ENCODE results near the gene JAML. TPM values are rescaled to one million over a fixed set of nuclear protein-coding genes. Genes with fewer than 3 reads are reported as not detected.
"Not testable (repeated sequence)": the region's sequence is repeated elsewhere in the genome, so short reads cannot be mapped to it uniquely, and the experiment has no call there.

JAML gene
- total RNA-seq, 4 donors from 2014 or later: 3.2 to 15.1 (median 8.0) TPM

DNA sequence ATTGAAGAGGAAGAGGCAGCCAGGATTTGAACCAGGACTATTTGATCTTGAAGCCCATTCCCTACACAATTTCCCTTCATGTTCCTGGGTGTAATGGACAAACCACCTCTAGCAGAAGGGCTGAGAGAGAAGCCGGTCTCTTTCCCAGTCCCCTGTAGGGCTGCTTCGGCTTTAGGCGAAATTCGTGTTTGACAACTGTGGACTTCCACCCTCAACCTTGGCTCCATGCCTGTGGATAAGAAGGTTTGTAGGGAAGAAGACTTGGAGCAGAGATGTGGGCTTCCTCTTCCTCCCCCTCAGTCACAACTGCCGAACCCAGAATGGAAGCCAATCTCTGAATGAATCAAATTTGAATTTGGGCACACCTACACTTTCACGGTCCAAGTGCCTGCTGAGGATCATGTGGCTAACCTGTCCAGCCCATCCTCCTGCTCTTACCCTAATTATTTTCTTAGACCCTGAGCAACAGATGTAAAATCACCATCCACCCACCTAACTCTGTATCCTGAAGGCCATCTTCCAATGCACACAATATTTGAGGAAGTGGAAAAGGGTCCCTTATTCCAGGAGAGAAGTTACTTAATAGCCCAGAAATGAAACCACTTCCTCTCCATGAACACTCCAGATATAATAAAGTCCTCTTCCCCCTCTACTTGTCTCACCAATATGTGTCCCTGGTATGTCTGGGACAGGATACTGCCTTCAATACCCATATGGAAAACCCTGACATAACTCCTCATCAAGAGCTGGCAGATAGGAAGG, 38.3 kb downstream of the JAML start:
- 60% methylated on average over 1 to 6 of the region's 6 CpGs for WGBS, 2 donors (ENCODE audit: low coverage in 1 of 2)
- intact Hi-C loops (cut with DNase I; ENCODE audit: low total_unique reads) (no loop called here), in situ Hi-C loops (cut with MboI; ENCODE audit: low pct_ligation_motif_present in 1 of 4, low pct_unique_long_range_greater_than_20kb in 1 of 4, low sequenced_read_pairs in 3 of 4) (loop anchor here in 2 of 4 donors (25.0 kb wide), 3 partner anchors 101 to 301 kb away; partner anchors contain the start of gene UBE4A (in 2 of the 2))
- DNase-seq: no peak
- Histone ChIP-seq H3K27ac (no peak overlapping the region), H3K9me3 (no peaks in the 10 kb centered on the region), H3K36me3 (no peaks in the 10 kb centered on the region), H3K4me3 (no peak overlapping the region), H3K4me1 (no peaks in the 10 kb centered on the region), H3K27me3 (peaks cover 10% of the 10 kb centered on the region)
- TF ChIP-seq POLR2AphosphoS5 (IDR thresholded peaks at IDR 0.05) (no peak), EP300 (IDR thresholded peaks at IDR 0.05; ENCODE audit: low read depth) (no peak)

DNA sequence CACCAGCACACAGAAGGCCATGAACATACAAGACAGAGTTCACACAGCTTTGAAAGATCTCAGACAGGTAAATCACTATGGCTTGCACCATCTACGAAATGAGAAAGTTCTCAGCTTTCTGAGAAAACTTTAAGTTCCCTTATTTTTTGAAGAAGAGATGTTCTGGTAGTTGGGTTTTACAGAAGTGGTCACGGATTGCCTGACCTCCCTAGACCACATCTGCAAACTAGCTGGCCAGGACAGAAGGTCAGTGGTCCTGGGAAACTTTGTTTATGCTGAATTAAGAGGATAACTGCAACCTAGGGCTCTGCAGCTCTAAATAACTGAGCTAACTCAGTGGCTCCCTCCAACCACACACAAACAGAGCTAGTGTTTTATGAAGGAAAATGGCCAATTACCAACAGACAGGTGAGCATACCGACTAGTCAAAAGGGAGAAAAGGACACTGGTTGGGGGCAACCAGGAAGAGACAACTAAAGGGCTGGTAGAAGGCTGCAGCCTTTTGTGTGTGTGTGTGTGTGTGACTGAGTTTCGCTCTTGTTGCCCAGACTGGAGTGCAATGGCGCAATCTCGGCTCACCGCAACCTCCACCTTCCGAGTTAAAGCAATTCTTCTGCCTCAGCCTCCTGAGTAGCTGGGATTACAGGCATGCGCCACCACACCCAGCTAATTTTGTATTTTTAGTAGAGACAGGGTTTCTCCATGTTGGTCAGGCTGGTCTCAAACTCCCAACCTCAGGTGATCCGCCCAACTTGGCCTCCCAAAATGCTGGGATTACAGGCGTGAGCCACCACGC, 39.8 kb downstream of the JAML start:
- peaks cover 10% of the 10 kb centered on the region for H3K27me3 ChIP-seq
- WGBS, 2 donors (ENCODE audit: low coverage in 1 of 2): 87% methylated on average over 12 of the region's 12 CpGs; no CpG with 5 or more reads in 1 of the 2 donors
- in situ Hi-C loops (cut with MboI; ENCODE audit: low pct_ligation_motif_present in 1 of 4, low pct_unique_long_range_greater_than_20kb in 1 of 4, low sequenced_read_pairs in 3 of 4) (loop anchor here in 2 of 4 donors (25.0 kb wide), 3 partner anchors 102 to 302 kb away; partner anchors contain the start of gene UBE4A (in 2 of the 2)), intact Hi-C loops (cut with DNase I; ENCODE audit: low total_unique reads) (no loop called here)
- TF ChIP-seq, protein P1, sequence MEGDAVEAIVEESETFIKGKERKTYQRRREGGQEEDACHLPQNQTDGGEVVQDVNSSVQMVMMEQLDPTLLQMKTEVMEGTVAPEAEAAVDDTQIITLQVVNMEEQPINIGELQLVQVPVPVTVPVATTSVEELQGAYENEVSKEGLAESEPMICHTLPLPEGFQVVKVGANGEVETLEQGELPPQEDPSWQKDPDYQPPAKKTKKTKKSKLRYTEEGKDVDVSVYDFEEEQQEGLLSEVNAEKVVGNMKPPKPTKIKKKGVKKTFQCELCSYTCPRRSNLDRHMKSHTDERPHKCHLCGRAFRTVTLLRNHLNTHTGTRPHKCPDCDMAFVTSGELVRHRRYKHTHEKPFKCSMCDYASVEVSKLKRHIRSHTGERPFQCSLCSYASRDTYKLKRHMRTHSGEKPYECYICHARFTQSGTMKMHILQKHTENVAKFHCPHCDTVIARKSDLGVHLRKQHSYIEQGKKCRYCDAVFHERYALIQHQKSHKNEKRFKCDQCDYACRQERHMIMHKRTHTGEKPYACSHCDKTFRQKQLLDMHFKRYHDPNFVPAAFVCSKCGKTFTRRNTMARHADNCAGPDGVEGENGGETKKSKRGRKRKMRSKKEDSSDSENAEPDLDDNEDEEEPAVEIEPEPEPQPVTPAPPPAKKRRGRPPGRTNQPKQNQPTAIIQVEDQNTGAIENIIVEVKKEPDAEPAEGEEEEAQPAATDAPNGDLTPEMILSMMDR (IDR thresholded peaks at IDR 0.05): no peak
- no peak for TF ChIP-seq POLR2AphosphoS5 (IDR thresholded peaks at IDR 0.05)
- TF ChIP-seq EP300 (IDR thresholded peaks at IDR 0.05; ENCODE audit: low read depth): no peak
- no peak for TF ChIP-seq POLR2A (IDR thresholded peaks at IDR 0.05)
- H3K36me3 ChIP-seq: no peaks in the 10 kb centered on the region
- DNase-seq: no peak
- peaks cover 0 to 9% (median 0%) of the 10 kb centered on the region in 4 donors for H3K4me1 ChIP-seq
- H3K4me3 ChIP-seq: no peak overlapping the region
- no peak overlapping the region for H3K27ac ChIP-seq
- no peaks in the 10 kb centered on the region for H3K9me3 ChIP-seq

DNA sequence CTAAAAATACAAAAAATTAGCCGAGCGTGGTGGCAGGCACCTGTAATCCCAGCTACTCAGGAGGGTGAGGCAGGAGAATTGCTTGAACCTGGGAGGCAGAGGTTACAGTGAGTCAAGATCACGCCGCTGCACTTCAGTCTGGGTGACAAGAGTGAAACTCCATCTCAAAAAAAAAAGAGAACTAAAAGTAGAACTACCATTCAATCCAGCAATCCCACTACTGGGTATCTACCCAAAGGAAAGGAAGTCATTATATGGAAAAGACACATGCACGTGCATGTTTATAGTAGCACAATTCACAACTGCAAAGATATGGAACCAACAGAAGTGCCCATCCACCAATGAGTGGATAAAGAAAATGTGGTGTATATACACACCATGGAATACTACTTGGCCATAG, 41.1 kb downstream of the JAML start:
- 76 to 86% methylated on average over 3 to 5 of the region's 5 CpGs for WGBS, 2 donors (ENCODE audit: low coverage in 1 of 2)
- in situ Hi-C loops (cut with MboI; ENCODE audit: low pct_ligation_motif_present in 1 of 4, low pct_unique_long_range_greater_than_20kb in 1 of 4, low sequenced_read_pairs in 3 of 4): loop anchor here in 2 of 4 donors (25.0 kb wide), 3 partner anchors 104 to 304 kb away; partner anchors contain the start of gene UBE4A (in 2 of the 2)
- H3K4me3 ChIP-seq; H3K36me3 ChIP-seq; H3K27ac ChIP-seq; H3K27me3 ChIP-seq; intact Hi-C loops (cut with DNase I; ENCODE audit: low total_unique reads); H3K9me3 ChIP-seq; DNase-seq: not testable (repeated sequence)
- peaks cover 0 to 12% (median 0%) of the 10 kb centered on the region in 4 donors for H3K4me1 ChIP-seq

DNA sequence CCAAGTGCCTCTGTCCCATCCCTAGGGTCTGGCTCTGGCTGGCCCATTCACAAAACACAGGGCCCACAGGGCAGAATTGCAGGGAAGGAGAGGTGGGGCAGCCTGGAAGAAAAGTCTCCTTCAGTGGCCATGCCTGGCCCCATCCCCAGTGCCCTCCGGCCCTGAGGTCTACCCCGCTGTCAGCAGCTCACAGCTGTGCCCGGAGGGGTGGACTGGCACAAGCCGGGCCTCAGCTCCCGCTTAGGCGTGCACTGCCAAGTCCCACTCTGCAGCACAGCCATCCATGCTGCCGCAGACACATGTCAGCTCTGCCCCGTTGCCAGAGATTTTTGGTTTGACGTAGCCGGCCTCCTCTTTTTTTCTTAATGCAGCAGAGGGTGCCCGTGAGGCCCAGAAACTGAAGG, 44.5 kb downstream of the JAML start:
- H3K4me3 ChIP-seq: peak overlapping the region in 1 of 4 donors; percentile 2
- no peaks in the 10 kb centered on the region for H3K36me3 ChIP-seq
- H3K9me3 ChIP-seq: no peaks in the 10 kb centered on the region
- H3K27me3 ChIP-seq: peaks cover 21% of the 10 kb centered on the region
- WGBS, 2 donors (ENCODE audit: low coverage in 1 of 2): 53 to 60% methylated on average over 1 to 11 of the region's 11 CpGs
- in situ Hi-C loops (cut with MboI; ENCODE audit: low pct_ligation_motif_present in 1 of 4, low pct_unique_long_range_greater_than_20kb in 1 of 4, low sequenced_read_pairs in 3 of 4): loop anchor here in 2 of 4 donors (25.0 kb wide), 3 partner anchors 107 to 307 kb away; partner anchors contain the start of gene UBE4A (in 2 of the 2)
- intact Hi-C loops (cut with DNase I; ENCODE audit: low total_unique reads): no loop called here
- H3K27ac ChIP-seq: no peak overlapping the region
- DNase-seq: peak; percentile 26
- peaks cover 0 to 18% (median 0%) of the 10 kb centered on the region in 4 donors for H3K4me1 ChIP-seq
- TF ChIP-seq EP300 (IDR thresholded peaks at IDR 0.05; ENCODE audit: low read depth): no peak
- TF ChIP-seq, protein P1 (IDR thresholded peaks at IDR 0.05): no peak
- no peak for TF ChIP-seq POLR2A (IDR thresholded peaks at IDR 0.05)
- TF ChIP-seq POLR2AphosphoS5 (IDR thresholded peaks at IDR 0.05): no peak

DNA sequence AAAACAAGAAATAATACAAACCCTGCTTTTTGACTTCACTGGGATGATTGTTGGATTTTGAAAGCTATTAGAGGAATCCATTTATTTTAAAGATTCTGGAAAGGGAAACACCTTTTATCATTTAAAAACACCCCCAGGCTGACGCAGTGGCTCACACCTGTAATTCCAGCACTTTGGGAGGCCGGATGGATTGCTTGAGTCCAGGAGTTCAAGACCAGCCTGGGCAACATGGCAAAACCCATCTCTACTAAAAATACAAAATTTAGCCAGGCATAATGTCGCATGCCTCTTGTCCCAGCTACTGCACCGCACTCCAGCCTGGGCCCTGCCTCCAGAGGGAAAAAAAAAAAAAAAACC, 48.1 kb downstream of the JAML start:
- 85% methylated on average over 4 of the region's 4 CpGs; no CpG with 5 or more reads in 1 of the 2 donors for WGBS, 2 donors (ENCODE audit: low coverage in 1 of 2)
- TF ChIP-seq, protein P1 (IDR thresholded peaks at IDR 0.05): no peak
- TF ChIP-seq EP300 (IDR thresholded peaks at IDR 0.05; ENCODE audit: low read depth): no peak
- TF ChIP-seq POLR2AphosphoS5 (IDR thresholded peaks at IDR 0.05): no peak
- no peak for TF ChIP-seq POLR2A (IDR thresholded peaks at IDR 0.05)
- peaks cover 27% of the 10 kb centered on the region for H3K27me3 ChIP-seq
- H3K27ac ChIP-seq: no peak overlapping the region
- H3K36me3 ChIP-seq: no peaks in the 10 kb centered on the region
- no peak overlapping the region for H3K4me3 ChIP-seq
- in situ Hi-C loops (cut with MboI; ENCODE audit: low pct_ligation_motif_present in 1 of 4, low pct_unique_long_range_greater_than_20kb in 1 of 4, low sequenced_read_pairs in 3 of 4) (loop anchor here in 2 of 4 donors (25.0 kb wide), 3 partner anchors 111 to 311 kb away; partner anchors contain the start of gene UBE4A (in 2 of the 2)), intact Hi-C loops (cut with DNase I; ENCODE audit: low total_unique reads) (no loop called here)
- no peak for DNase-seq
- peaks cover 0 to 18% (median 0%) of the 10 kb centered on the region in 4 donors for H3K4me1 ChIP-seq
- H3K9me3 ChIP-seq: no peaks in the 10 kb centered on the region
